NCI-H526 (cell line): ENCODE data around the gene MSS51.

Experiments
- DNase-seq, 2 experiments: peaks; one replicate each; lab custom pipeline; 2025; lab: John Stamatoyannopoulos, UW

Gene MSS51

GRCh38 chr10:73433538-73433867 is at the start of gene MSS51:
TSS of gene MSS51 (minus strand) at chr10:73433561. CDS start at chr10:73428284, 5,277 bp downstream.
- no peak for DNase-seq

- DNase-seq = no peak
Observed at GRCh38 chr10:73480158-73480557, 46.8 kb upstream of the MSS51 start.

GRCh38 chr10:73478636-73479035 is 45.3 kb upstream of the MSS51 start:
- DNase-seq = no peak

- no peak for DNase-seq
Observed at GRCh38 chr10:73471226-73471625, 37.9 kb upstream of the MSS51 start.

- DNase-seq = no peak
Observed at GRCh38 chr10:73469579-73469978, 36.2 kb upstream of the MSS51 start.

- no peak for DNase-seq
Observed at GRCh38 chr10:73467206-73467605, 33.8 kb upstream of the MSS51 start.

- no peak for DNase-seq
Observed at GRCh38 chr10:73465978-73466726, 32.8 kb upstream of the MSS51 start.

GRCh38 chr10:73460897-73461296 is 27.5 kb upstream of the MSS51 start:
- DNase-seq = no peak

GRCh38 chr10:73459683-73460314 is 26.4 kb upstream of the MSS51 start:
- no peak for DNase-seq

GRCh38 chr10:73456187-73456890 is 23.0 kb upstream of the MSS51 start:
- peak in 1 of 2 experiments; percentile 5 for DNase-seq

- no peak for DNase-seq
Observed at GRCh38 chr10:73449113-73449512, 15.8 kb upstream of the MSS51 start.

GRCh38 chr10:73448384-73448783 is 15.0 kb upstream of the MSS51 start:
- DNase-seq = no peak

GRCh38 chr10:73446926-73447325 is 13.6 kb upstream of the MSS51 start:
- DNase-seq = peak; percentile 52 to 61

- no peak for DNase-seq
Observed at GRCh38 chr10:73444457-73444856, 11.1 kb upstream of the MSS51 start.

- DNase-seq = peak in 1 of 2 experiments; percentile 7
Observed at GRCh38 chr10:73439605-73440312, 6.4 kb upstream of the MSS51 start.

- DNase-seq = no peak
Observed at GRCh38 chr10:73439055-73439454, 5.7 kb upstream of the MSS51 start.

GRCh38 chr10:73432646-73433537 is 469 bp downstream of the MSS51 start:
- no peak for DNase-seq

- no peak for DNase-seq
Observed at GRCh38 chr10:73426318-73426717, 7.0 kb downstream of the MSS51 start.

GRCh38 chr10:73424478-73424877 is 8.9 kb downstream of the MSS51 start:
- no peak for DNase-seq

GRCh38 chr10:73423309-73423708 is 10.1 kb downstream of the MSS51 start:
- DNase-seq = no peak

- no peak for DNase-seq
Observed at GRCh38 chr10:73416571-73416970, 16.8 kb downstream of the MSS51 start.
